Hematopoietic multipotent progenitor cell treated with erythropoietin and hydrocortisone succinate and interleukin-3 and kit ligand, for 4 days (in vitro differentiated cells): ENCODE data around the gene ZNF821.

ENCODE experiments used
- DNase-seq: peaks from one replicate; pipeline ENCODE4 v3.0.0-alpha.2; 2015

ZNF821 gene

DNA sequence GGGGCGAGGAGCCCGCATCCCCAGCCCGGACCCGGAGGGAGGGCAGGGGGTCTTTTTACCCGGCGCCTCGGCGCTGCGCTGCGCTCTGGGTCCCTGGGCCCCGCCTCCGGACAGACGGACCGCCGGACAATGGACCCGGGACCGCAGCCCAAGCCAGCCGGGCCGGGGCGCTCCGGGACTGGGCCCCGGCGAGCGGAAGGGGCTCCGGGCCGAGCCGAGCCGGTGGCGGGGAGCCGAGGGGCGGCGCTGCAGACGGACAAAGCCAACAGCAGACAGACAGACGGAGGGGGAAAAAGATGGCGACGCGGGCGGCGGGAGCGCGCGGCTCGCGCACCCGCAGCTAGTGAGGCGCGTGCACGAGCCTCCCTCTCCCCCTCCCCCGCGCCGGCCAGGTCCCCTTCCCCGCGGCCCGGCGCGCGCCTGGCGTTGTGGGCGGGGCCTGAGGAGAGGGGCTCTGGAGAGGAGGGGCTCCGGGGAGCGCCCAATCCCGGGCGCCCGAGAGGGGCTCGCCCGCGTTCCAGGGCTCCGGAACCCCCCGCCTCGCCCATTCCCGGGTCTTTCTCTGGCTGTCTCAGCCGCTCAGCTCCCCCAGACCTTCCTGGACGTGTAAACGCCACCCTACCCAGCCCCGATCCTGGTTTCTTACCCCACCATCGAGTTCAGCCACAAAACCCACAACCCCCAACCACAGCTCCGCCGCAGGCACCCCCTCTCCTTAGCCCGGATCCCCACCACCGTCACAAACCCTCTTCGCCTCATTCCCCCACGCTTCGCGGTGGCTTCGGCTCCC is at the start of gene ZNF821:
TSS of gene ZNF821 (minus strand) at position 334 of the 790 bp plus-strand sequence. CDS start 4,236 bp downstream, outside the sequence.
- DNase-seq = peak; percentile 78

DNA sequence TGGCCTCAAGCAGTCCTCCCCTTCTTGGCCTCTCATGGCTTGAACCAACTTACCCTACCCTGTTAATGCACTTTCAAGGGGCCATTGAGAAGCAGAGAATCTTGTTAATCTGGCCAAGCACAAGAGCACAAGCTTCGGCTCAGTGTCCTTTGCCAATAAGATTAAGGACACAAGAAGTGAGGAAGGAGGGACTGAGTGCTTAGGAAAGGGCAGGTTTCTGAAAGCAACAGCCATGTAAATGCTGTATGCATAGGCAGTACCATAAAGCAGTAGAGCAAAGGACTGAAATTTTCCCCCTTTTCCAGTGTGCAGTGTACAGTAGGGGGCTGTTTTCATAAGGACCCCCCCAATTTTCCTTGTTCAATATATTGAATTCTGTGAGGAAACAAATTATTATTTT is 49.0 kb upstream of the ZNF821 start:
- no peak for DNase-seq

DNA sequence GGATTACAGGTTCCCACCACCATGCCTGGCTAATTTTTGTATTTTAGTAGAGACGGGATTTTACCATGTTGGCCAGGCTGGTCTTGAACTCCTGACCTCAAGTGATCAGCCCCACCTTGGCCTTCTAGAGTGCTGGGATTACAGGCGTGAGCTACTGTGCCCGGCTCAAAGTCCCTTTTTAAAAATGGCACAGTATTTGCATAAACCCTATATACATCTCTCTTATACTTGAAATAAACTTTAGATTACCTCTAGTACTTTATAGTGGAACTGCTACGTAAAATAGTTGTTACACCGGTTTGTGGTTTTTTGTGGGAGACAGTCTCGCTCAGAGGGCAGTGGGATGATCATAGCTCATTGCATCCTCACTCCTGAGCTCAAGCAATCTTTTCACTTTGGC is 47.6 kb upstream of the ZNF821 start:
- no peak for DNase-seq

DNA sequence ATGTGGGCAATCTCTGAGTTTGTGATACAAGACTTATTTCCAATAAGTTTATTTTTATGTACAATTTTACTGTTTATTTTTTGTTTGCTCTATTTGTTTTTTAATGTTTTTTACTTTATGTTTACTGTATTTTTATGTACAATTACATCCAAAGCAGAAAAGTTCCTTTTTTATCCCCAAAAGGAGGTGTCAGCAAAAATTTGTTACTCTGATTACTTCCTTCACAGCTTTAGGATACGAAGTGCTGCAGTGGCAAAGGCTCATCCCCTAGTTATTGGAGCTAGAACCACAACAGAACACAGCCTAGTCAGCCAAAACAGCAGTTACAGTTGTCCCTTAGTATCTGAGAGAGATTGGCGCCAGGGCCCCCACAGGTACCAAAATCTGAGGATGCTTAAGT is 47.0 kb upstream of the ZNF821 start:
- DNase-seq = no peak

DNA sequence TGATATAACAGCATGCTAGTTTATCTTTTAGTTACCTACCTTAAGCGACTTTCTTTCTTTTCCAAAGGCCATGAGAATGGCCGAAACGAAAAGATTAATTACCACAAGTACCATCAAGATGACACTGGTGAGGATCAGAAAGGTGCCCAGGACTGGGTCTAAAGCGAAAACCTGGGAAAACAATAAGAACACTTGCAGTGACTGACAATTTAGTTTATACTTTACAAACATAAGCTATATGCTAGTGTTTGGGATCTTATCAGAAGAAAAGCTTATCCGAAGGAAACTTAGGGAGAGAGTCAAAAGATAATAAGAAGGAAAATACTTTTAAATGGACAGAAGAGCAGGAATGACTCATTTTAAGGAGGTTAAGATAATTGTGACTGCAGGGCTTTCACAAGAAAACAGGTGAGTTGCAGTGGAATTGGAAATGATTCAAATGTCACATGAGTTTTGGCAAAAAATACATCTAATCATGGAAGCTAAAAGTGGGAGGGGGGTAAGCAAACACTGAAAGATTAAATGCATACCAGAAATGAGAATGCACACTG is 46.1 kb upstream of the ZNF821 start:
- DNase-seq = no peak

DNA sequence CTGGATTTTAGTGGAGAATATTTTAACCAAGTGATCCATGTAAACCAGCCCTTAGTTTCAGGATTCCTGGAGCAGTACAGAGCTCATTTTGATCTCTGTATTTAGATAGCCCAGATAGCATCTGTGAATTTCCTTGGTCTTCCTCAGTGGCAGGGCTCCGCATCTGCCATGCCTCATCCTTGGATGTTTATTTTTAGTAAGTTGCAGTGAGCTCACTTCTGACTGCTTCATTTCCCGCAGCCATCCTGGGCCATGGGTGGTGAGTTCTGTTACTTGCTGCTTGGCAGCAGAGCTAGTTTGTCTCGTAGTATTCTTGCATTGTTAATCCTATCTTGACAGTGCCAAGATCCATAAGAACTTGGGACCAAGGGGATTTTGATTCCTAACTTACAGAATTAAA is 45.1 kb upstream of the ZNF821 start:
- no peak for DNase-seq

DNA sequence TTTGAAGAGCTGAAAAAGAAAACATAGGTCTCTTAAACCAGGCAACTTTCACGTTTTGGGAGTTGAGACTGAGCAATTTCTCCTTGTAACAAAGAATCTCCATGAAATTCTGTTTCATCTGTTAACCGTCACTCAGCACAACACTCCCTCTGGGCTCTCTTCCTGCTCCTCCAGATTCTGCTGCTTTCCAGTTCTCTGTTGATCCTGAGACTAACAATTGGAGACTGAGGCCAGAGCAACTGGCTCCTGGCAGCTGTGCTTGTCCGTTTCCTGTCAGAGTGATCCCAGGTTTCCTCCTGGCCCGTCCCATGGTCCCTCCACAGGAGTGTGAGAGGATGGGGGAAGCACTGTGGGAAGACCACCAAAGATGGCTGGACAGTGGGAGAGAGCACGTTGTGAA is 43.8 kb upstream of the ZNF821 start:
- no peak for DNase-seq

- DNase-seq = peak; percentile 35
These were observed 43.4 kb upstream of the ZNF821 start for GRCh38 chr16:71927383-71927782.

DNA sequence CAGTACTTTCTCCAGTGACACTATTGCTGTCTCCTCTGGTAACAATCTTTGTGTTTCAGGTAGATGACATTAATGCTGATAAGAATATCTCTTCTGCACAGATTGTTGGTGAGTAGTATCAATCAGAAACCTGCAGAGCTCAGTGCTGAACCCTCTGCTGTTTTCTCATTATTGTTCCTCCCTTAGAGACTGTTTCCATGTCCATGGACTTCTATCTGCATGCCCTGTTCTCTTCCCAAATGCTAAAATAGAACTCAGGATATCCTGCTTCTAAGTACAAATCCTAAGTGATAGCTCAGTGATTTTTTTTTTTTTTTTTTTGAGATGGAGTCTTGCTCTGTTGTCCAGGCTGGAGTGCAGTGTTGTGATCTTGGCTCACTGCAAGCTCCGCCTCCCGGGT is 40.7 kb upstream of the ZNF821 start:
- DNase-seq = no peak

GRCh38 chr16:71923941-71924690 is 40.1 kb upstream of the ZNF821 start:
- DNase-seq = no peak

- no peak for DNase-seq
These were observed 36.7 kb upstream of the ZNF821 start for GRCh38 chr16:71920658-71921057.

DNA sequence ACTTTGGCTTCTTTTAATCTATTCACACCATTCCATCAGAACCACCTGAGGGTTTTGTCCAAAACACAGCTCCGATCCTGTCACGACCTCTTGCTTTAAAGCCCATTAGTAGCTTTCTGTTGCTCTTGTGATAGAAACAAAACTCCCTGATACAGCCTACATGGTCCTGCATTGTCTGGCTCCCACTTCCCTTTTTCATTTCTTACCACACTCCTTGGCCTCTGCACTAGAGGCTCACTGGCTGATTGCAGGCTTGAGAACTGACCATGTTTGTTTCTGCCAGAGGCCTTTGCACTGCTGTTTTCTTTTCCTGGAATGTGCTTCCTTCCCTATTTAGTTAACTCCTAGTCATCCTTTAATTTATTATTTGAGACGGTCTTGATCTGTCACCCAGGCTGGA is 35.1 kb upstream of the ZNF821 start:
- peak; percentile 65 for DNase-seq

DNA sequence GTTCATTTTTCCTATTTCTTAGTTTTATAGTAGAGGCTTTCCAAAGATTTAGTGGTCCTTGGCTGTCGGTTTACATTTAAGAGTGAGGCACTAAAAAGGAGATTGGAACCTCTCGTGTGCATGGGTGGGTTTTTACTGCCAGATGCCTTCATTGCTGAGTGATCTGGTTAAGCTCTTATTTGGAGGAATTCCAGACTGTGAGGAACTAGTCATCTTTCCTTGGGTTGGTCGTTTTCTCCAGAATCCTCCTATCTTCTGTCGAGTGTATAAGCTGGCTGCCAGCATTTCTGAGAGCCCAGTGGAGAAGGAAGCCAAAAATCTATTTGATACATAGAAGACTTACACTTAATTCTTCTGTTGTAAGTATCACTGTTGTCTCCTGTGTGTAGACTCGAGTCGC is 33.9 kb upstream of the ZNF821 start:
- DNase-seq = no peak

GRCh38 chr16:71916397-71916920 is 32.5 kb upstream of the ZNF821 start:
- no peak for DNase-seq

GRCh38 chr16:71915350-71915749 is 31.4 kb upstream of the ZNF821 start:
- no peak for DNase-seq

DNA sequence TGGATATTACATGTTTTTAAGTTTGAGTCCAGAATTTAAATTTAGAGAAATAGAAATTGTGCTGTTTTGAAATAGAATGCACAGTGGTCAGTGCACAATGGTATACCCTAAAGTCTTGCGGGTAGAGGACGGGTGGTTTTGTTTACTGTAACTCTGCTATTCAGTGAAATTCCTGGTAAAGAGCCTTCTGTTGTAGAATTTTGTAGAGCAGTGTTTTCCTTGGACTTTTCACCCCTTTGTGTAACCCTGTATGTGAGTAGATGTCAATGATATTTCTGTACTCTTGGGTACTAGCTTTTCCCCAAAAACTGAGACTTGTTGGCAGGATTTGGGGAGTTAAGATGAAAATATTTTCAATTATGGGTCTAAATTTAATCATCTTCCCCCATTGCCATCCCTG is 30.8 kb upstream of the ZNF821 start:
- DNase-seq = no peak

- DNase-seq = no peak
These were observed 28.7 kb upstream of the ZNF821 start for GRCh38 chr16:71912534-71913275.

GRCh38 chr16:71911121-71911520 is 27.1 kb upstream of the ZNF821 start:
- DNase-seq = no peak

GRCh38 chr16:71905765-71906164 is 21.8 kb upstream of the ZNF821 start:
- DNase-seq = peak; percentile 40

DNA sequence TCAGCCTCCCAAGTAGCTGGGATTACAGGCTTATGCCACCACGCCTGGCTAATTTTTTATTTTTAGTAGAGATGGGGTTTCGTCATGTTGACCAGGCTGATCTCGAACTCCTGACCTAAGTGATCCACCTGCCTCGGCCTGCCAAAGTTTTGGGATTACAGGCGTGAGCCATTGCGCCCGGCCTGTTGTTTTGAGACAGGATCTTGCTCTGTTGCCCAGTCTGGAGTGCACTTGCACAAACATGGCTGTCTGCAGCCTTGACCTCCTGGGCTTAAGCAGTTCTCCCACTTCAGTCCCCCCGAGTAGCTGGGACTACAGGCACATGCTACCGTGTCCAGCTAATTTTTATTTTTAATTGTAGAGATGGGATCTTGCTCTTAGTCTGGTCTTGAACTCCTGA is 20.3 kb upstream of the ZNF821 start:
- DNase-seq = no peak

DNA sequence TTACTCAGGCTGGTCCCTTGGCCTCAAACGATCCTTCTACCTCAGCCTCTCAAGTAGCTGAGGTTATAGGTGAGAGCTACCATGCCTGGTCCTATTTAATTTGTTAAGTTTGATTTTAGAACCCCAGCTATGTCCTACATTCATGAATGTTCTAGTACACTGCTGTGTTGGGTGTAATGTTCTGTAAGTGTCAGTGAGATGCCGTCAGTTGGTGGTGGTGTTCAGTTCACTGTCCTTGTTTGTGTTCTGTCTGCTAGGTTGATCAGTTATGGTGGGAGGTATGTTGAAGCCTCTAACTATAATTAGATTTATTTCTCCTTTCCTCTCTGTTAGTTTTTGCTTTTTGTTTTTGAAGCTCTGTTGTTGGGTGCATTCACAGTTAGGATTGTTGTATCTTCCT is 19.6 kb upstream of the ZNF821 start:
- no peak for DNase-seq

GRCh38 chr16:71902656-71903365 is 18.8 kb upstream of the ZNF821 start:
- DNase-seq = no peak
